ENCODE results near the gene UNC5B.

- TF ChIP-seq POLR2A (IDR thresholded peaks at IDR 0.05; ENCODE audit: low read length) (no peak), GATA1 (IDR thresholded peaks at IDR 0.05; ENCODE audit: low read depth, low read length) (no peak)
Measured at GRCh38 chr10:71271662-71272055, 59.3 kb downstream of the UNC5B start.
